Natural killer cell (primary cell): ENCODE data around the gene BLMH. TPM values are rescaled to one million over a fixed set of nuclear protein-coding genes. Genes with fewer than 3 reads are reported as not detected.
A peak's percentile ranks its signal among the peaks of the same experiment; 100 is the strongest.

Experiments used
- ATAC-seq, 3 donors: fragments of 150-1000 bp in 2 of 3; fragments of 200-7000 bp in 1 of 3; cut with Tn5 transposase; 1 replicate in 1 of 3; 2 replicates in 2 of 3; pipeline ENCODE4 v1.10.0; 2021; ENCODE audit warnings: mild to moderate bottlenecking in 2 of 3, moderate library complexity in 2 of 3
- DNase-seq, 2 donors: peaks; one replicate each; pipeline versions ENCODE4 v3.0.0 to v3.0.0-alpha.2; 2013 to 2021; ENCODE audit warnings: mixed read lengths in 1 of 2
- H3K27ac ChIP-seq: one replicate; pipeline ENCODE4 v1.5.1; 2013; ENCODE audit warnings: mild to moderate bottlenecking, low read length
- H3K27me3 ChIP-seq: one replicate; pipeline ENCODE4 v1.6.1; 2013; ENCODE audit warnings: low read length; ENCODE audit not compliant: control insufficient read depth, insufficient read depth
- H3K36me3 ChIP-seq: one replicate; pipeline ENCODE4 v1.6.1; 2013; ENCODE audit warnings: low read length; ENCODE audit not compliant: control insufficient read depth, insufficient read depth
- H3K4me1 ChIP-seq: one replicate; pipeline ENCODE4 v1.6.1; 2013; ENCODE audit warnings: low read length; ENCODE audit not compliant: control insufficient read depth, insufficient read depth
- H3K4me3 ChIP-seq: one replicate; pipeline ENCODE4 v1.5.1; 2013; ENCODE audit warnings: low read length
- H3K9me3 ChIP-seq: one replicate; pipeline ENCODE4 v1.6.1; 2013; ENCODE audit warnings: low read length; ENCODE audit not compliant: control insufficient read depth, insufficient read depth
- H3K27ac Mint-ChIP-seq, 2 donors: one replicate each; pipeline ENCODE4 v1.8.0; 2022; ENCODE audit warnings: mild to moderate bottlenecking in 2 of 2, mixed read lengths in 2 of 2, moderate library complexity in 1 of 2
- H3K27me3 Mint-ChIP-seq, 2 donors: one replicate each; pipeline ENCODE4 v1.8.0; 2022; ENCODE audit warnings: low read depth in 2 of 2, mixed read lengths in 2 of 2
- H3K36me3 Mint-ChIP-seq: one replicate; pipeline ENCODE4 v1.8.0; 2022; ENCODE audit warnings: mixed read lengths
- H3K4me1 Mint-ChIP-seq, 2 donors: one replicate each; pipeline ENCODE4 v1.8.0; 2022; ENCODE audit warnings: mixed read lengths in 2 of 2
- H3K4me3 Mint-ChIP-seq: one replicate; pipeline ENCODE4 v1.8.0; 2022; ENCODE audit warnings: mild to moderate bottlenecking, moderate library complexity, mixed read lengths
- H3K9me3 Mint-ChIP-seq, 2 donors: one replicate each; pipeline ENCODE4 v1.8.0; 2022; ENCODE audit warnings: mixed read lengths in 2 of 2
- WGBS: methylation state at CpG from one replicate; pipeline ENCODE4 v1.1.7; 2013; ENCODE audit warnings: missing lambda C conversion rate; ENCODE audit not compliant: insufficient coverage; 5-methylcytosine and 5-hydroxymethylcytosine counted together
- intact Hi-C: fragments of 100-400 bp; cut with micrococcal nuclease; formaldehyde crosslinking; loops from one replicate; pipeline ENCODE4 v1.14.2; 2022
- total RNA-seq, 4 donors: library from RNA; stranded (reverse); fragments of 120-200 nt in 1 of 4; gene quantifications; one replicate each; pipeline versions ENCODE4 v1.2.3 to v1.2.4, GENCODE V29; 2013 to 2022
- TF ChIP-seq, protein P1 (sequence below): fragments of 200-600 bp; IDR thresholded peaks from one replicate; pipeline ENCODE4 v1.8.0; 2022; ENCODE audit warnings: antibody characterized with exemption

The BLMH gene
- total RNA-seq, 3 donors from 2014 or later (not counting 1 experiment from before 2014, with no cell fraction given) = 44.8 to 52.8 (median 46.7) TPM

DNA sequence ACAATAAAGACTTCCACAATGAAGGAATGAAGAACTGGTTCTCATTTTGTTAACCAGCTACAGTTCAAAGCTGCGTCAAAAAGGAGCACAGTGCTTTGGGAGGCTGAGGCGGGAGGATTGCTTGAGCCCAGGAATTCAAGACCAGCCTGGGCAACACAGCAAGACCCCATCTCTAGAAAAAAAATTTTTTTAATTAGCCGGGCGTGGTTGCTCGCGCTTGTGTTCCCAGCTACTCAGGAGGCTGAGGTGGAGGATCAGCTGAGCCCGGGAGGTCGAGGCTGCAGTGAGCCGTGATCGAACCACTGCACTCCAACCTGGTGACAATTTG is 55.5 kb downstream of the BLMH start:
- no peaks in the 10 kb centered on the region for H3K36me3 Mint-ChIP-seq
- 52% methylated on average over 10 of the region's 10 CpGs for WGBS
- no peak overlapping the region for H3K4me3 ChIP-seq
- H3K9me3 Mint-ChIP-seq = no peaks in the 10 kb centered on the region
- peaks cover 13 to 54% of the 10 kb centered on the region in 2 donors for H3K4me1 Mint-ChIP-seq
- H3K9me3 ChIP-seq = no peaks in the 10 kb centered on the region
- DNase-seq (no peak), ATAC-seq (no peak)
- H3K4me3 Mint-ChIP-seq = peak overlapping the region; percentile 71
- peaks cover 39% of the 10 kb centered on the region for H3K4me1 ChIP-seq
- peak overlapping the region in 1 of 2 donors; percentile 9 for H3K27ac Mint-ChIP-seq
- TF ChIP-seq, protein P1, sequence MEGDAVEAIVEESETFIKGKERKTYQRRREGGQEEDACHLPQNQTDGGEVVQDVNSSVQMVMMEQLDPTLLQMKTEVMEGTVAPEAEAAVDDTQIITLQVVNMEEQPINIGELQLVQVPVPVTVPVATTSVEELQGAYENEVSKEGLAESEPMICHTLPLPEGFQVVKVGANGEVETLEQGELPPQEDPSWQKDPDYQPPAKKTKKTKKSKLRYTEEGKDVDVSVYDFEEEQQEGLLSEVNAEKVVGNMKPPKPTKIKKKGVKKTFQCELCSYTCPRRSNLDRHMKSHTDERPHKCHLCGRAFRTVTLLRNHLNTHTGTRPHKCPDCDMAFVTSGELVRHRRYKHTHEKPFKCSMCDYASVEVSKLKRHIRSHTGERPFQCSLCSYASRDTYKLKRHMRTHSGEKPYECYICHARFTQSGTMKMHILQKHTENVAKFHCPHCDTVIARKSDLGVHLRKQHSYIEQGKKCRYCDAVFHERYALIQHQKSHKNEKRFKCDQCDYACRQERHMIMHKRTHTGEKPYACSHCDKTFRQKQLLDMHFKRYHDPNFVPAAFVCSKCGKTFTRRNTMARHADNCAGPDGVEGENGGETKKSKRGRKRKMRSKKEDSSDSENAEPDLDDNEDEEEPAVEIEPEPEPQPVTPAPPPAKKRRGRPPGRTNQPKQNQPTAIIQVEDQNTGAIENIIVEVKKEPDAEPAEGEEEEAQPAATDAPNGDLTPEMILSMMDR = no peak
- H3K27me3 ChIP-seq = peaks cover 34% of the 10 kb centered on the region
- H3K27ac ChIP-seq = no peak overlapping the region
- intact Hi-C loops = loop anchor here (5.0 kb wide), 1 partner anchor 109 kb away; no protein-coding TSS in a partner anchor
- peaks cover 44% of the 10 kb centered on the region in 2 donors for H3K27me3 Mint-ChIP-seq
- H3K36me3 ChIP-seq = no peaks in the 10 kb centered on the region

DNA sequence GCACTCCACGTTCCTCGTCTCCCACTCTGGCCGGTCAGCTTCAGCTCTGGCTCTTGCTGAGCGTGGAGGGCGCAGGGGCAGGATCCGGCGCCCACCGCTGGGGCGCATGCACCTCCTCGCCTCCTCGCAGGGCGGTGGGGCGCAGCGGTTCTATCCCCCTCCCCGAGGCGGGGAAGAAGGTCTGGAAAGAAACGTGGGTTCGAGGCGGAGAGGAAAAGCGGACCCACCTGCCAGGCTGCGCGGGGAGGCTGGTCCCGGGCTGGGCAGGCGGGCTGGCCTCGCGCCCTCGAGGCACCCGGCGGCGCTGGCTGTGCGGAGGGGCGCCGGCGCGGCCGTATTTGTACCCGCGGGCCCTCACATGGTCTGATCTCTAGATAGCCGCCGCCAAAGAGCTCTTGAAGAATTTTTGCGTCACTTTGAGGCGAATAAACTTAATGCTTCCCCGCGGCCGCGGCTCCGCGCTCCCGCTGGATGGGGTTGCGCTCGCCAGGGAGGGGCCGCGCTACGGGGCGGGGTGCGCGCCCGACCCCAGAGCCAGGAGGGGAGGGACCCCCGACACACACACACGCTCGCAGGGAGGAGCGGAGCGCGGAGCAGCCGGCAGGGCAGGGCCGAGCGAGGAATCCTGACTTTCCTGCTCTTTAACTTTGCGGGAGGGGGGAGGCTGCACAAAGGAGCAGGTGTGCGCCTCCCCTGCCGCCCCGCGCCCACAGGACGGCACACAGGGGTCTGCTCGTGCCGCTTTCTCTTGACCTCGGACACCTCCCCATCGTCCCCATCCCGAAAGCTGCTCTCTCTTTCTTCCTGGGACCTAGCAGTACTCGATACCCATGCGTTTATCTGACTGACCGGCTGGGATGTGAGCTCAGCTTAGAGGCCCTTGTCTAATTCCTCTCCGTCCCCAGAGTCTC is 56.1 kb downstream of the BLMH start, which contains the start of gene SLC6A4:
SLC6A4 (minus strand) TSS at position 312 of the 911 bp plus-strand sequence. CDS start 13,739 bp downstream, outside the sequence.
- H3K27me3 ChIP-seq = peaks cover 34% of the 10 kb centered on the region
- peaks cover 13 to 54% of the 10 kb centered on the region in 2 donors for H3K4me1 Mint-ChIP-seq
- no peaks in the 10 kb centered on the region for H3K9me3 Mint-ChIP-seq
- no peaks in the 10 kb centered on the region for H3K36me3 Mint-ChIP-seq
- no peak within 1 kb of the TSS for H3K27ac ChIP-seq
- WGBS = 6% methylated on average over 82 of the region's 82 CpGs
- DNase-seq = no peak
- TF ChIP-seq, protein P1 = no peak
- intact Hi-C loops = loop anchor here (5.0 kb wide), 1 partner anchor 108 kb away; no protein-coding TSS in a partner anchor
- H3K4me3 ChIP-seq = no peak within 1 kb of the TSS
- no peaks in the 10 kb centered on the region for H3K36me3 ChIP-seq
- H3K27ac Mint-ChIP-seq = peak within 1 kb of the TSS in 1 of 2 donors; percentile 9
- ATAC-seq = peak in 2 of 3 donors; percentile 29 to 32
- peaks cover 44 to 45% of the 10 kb centered on the region in 2 donors for H3K27me3 Mint-ChIP-seq
- H3K4me3 Mint-ChIP-seq = peak within 1 kb of the TSS; percentile 71
- H3K9me3 ChIP-seq = no peaks in the 10 kb centered on the region
- H3K4me1 ChIP-seq = peaks cover 39% of the 10 kb centered on the region

DNA sequence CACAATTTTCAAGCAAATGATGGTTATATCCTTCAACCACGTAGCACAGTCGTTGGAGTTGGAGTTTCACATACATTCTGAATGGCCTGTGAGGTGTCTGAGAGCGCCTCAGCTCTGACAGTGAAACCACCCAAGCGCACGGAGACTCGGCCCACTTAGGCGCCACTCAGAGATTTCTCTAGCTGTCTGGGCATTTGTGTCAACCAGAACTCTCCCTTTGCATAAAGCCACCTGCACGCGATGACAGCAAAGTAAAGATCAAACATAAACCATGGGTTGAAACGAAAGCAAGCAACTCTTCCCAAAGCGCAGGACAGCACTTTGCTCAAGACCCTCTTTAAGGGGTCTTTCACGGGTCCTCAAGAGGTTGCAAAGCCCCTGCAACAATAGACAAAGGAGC is 56.8 kb downstream of the BLMH start:
- no peaks in the 10 kb centered on the region for H3K36me3 Mint-ChIP-seq
- Histone ChIP-seq H3K4me3 (no peak overlapping the region), H3K4me1 (peaks cover 39% of the 10 kb centered on the region), H3K27ac (no peak overlapping the region), H3K9me3 (no peaks in the 10 kb centered on the region), H3K36me3 (no peaks in the 10 kb centered on the region), H3K27me3 (peaks cover 34% of the 10 kb centered on the region)
- no peak for DNase-seq
- TF ChIP-seq, protein P1 = no peak
- no peaks in the 10 kb centered on the region for H3K9me3 Mint-ChIP-seq
- WGBS = 41% methylated on average over 12 of the region's 12 CpGs
- H3K27ac Mint-ChIP-seq = no peak overlapping the region
- H3K27me3 Mint-ChIP-seq = peaks cover 48 to 52% of the 10 kb centered on the region in 2 donors
- intact Hi-C loops = loop anchor here (5.0 kb wide), 1 partner anchor 108 kb away; no protein-coding TSS in a partner anchor
- ATAC-seq = peak in 1 of 3 donors; percentile 21
- H3K4me3 Mint-ChIP-seq = peak overlapping the region; percentile 60
- peaks cover 13 to 51% of the 10 kb centered on the region in 2 donors for H3K4me1 Mint-ChIP-seq
